AML-193 (cell line): ENCODE measurements around the gene SLC25A24.

ENCODE experiments used
- DNase-seq, 2 experiments: peaks; one replicate each; lab custom pipeline; 2025; lab: John Stamatoyannopoulos, UW

The SLC25A24 gene

GRCh38 chr1:108106775-108107174 lies 93.4 kb downstream of the SLC25A24 start:
- no peak for DNase-seq

GRCh38 chr1:108100148-108100547 lies 100.0 kb downstream of the SLC25A24 start:
- no peak for DNase-seq

- no peak for DNase-seq
These were observed 103.1 kb downstream of the SLC25A24 start for GRCh38 chr1:108097018-108097417.

GRCh38 chr1:108096089-108096488 lies 104.1 kb downstream of the SLC25A24 start:
- DNase-seq: no peak

GRCh38 chr1:108089477-108089876 lies 110.7 kb downstream of the SLC25A24 start:
- DNase-seq: no peak

- no peak for DNase-seq
These were observed 114.5 kb downstream of the SLC25A24 start for GRCh38 chr1:108085628-108086027.

GRCh38 chr1:108084866-108085477 lies 115.2 kb downstream of the SLC25A24 start:
- DNase-seq: no peak
